Esophagus muscularis mucosa (tissue), 4 donors: ENCODE measurements around the gene CIT. TPM values are rescaled to one million over a fixed set of nuclear protein-coding genes. Genes with fewer than 3 reads are reported as not detected.

Experiments used
- DNase-seq: peaks from one replicate; pipeline ENCODE4 v3.0.0-alpha.2; 2017; ENCODE audit errors: extremely low spot score
- H3K27ac ChIP-seq, 4 donors: fragments of 200-600 bp; sonication (generic); replicated peaks in 1 of 4; 1 replicate in 3 of 4; 2 replicates in 1 of 4; pipeline ENCODE4 v1.5.1; 2016 to 2019; ENCODE audit warnings: mild to moderate bottlenecking in 1 of 4
- H3K27me3 ChIP-seq, 4 donors: fragments of 200-600 bp; sonication (generic); one replicate each; pipeline versions ENCODE4 v1.5.1 to v1.6.0; 2016 to 2019
- H3K36me3 ChIP-seq, 4 donors: fragments of 200-600 bp; sonication (generic); one replicate each; pipeline ENCODE4 v1.5.1; 2016 to 2019
- H3K4me1 ChIP-seq, 4 donors: fragments of 200-600 bp; sonication (generic); one replicate each; pipeline ENCODE4 v1.5.1; 2016 to 2019
- H3K4me3 ChIP-seq, 4 donors: fragments of 200-600 bp; sonication (generic); 1 replicate in 2 of 4; 2 replicates in 2 of 4; pipeline ENCODE4 v1.5.1; 2016 to 2019; ENCODE audit warnings: mild to moderate bottlenecking in 4 of 4, moderate library complexity in 1 of 4
- H3K9me3 ChIP-seq, 4 donors: fragments of 200-600 bp; sonication (generic); 1 replicate in 3 of 4; 2 replicates in 1 of 4; pipeline ENCODE4 v1.5.1; 2016 to 2019
- CTCF ChIP-seq, 3 experiments: fragments of 200-600 bp in 2 of 3; fragments of 450-650 bp in 1 of 3; sonication (generic) in 2 of 3; IDR thresholded peaks; one replicate each; pipeline ENCODE4 v1.5.1; 2017 to 2019; ENCODE audit warnings: antibody characterized with exemption in 3 of 3, mild to moderate bottlenecking in 2 of 3, moderate library complexity in 1 of 3
- EP300 ChIP-seq: sonication (generic); formaldehyde crosslinking; IDR thresholded peaks from one replicate; pipeline ENCODE4 v1.6.1; 2017; ENCODE audit warnings: antibody characterized with exemption
- POLR2A ChIP-seq: fragments of 450-650 bp; IDR thresholded peaks from one replicate; pipeline ENCODE4 v1.6.1; 2017; ENCODE audit warnings: antibody characterized with exemption, moderate library complexity, mild to moderate bottlenecking, low read depth
- POLR2AphosphoS5 ChIP-seq, 2 donors: sonication (generic); formaldehyde crosslinking; IDR thresholded peaks; one replicate each; pipeline ENCODE4 v1.6.1; 2017; ENCODE audit warnings: antibody characterized with exemption in 2 of 2
- WGBS: methylation state at CpG from one replicate; pipeline ENCODE4 v1.1.5; 2018; 5-methylcytosine and 5-hydroxymethylcytosine counted together
- intact Hi-C: fragments of 100-400 bp; cut with DNase I; formaldehyde crosslinking; loops from one replicate; pipeline ENCODE4 v1.15.1; 2023
- total RNA-seq, 4 donors: library from RNA; depleted of rRNA; stranded (reverse); fragments of >200 nt; gene quantifications; one replicate each; pipeline versions ENCODE4 v1.1.0 to v1.2.1, GENCODE V29; 2016

The CIT gene
- total RNA-seq, 4 donors from 2014 or later: 5.1 to 14.8 (median 5.8) TPM

GRCh38 chr12:119740830-119741229, 136.3 kb downstream of the CIT start:
- WGBS: 91% methylated on average over 4 of the region's 4 CpGs
- TF ChIP-seq POLR2A: no peak
- no peak for TF ChIP-seq POLR2AphosphoS5 (IDR thresholded peaks at IDR 0.05)
- TF ChIP-seq EP300: no peak
- no peak for TF ChIP-seq CTCF (IDR thresholded peaks at IDR 0.05)

GRCh38 chr12:119735079-119735478, 142.0 kb downstream of the CIT start:
- no peaks in the 10 kb centered on the region for H3K9me3 ChIP-seq
- DNase-seq: no peak
- WGBS: 98% methylated on average over 17 of the region's 17 CpGs
- intact Hi-C loops: no loop called here
- H3K4me1 ChIP-seq: no peaks in the 10 kb centered on the region
- H3K27ac ChIP-seq: no peak overlapping the region
- peaks cover 0 to 4% (median 0%) of the 10 kb centered on the region in 4 donors for H3K36me3 ChIP-seq
- no peaks in the 10 kb centered on the region for H3K27me3 ChIP-seq
- H3K4me3 ChIP-seq: no peak overlapping the region
- TF ChIP-seq POLR2A (no peak), POLR2AphosphoS5 (IDR thresholded peaks at IDR 0.05) (no peak), EP300 (no peak), CTCF (IDR thresholded peaks at IDR 0.05) (no peak)

More at GRCh38 chr12:119740830-119741229, 136.3 kb downstream of the CIT start:
- intact Hi-C loops: no loop called here
- DNase-seq: no peak
- Histone ChIP-seq H3K27me3 (no peaks in the 10 kb centered on the region), H3K4me3 (no peak overlapping the region), H3K27ac (no peak overlapping the region), H3K9me3 (peaks cover 0 to 13% (median 9%) of the 10 kb centered on the region in 4 donors), H3K36me3 (no peaks in the 10 kb centered on the region), H3K4me1 (no peaks in the 10 kb centered on the region)

- H3K27me3 ChIP-seq: no peaks in the 10 kb centered on the region
- 97% methylated on average over 13 of the region's 13 CpGs for WGBS
Measured at GRCh38 chr12:119730381-119730780, 146.7 kb downstream of the CIT start.

GRCh38 chr12:119729871-119730270, 147.2 kb downstream of the CIT start:
- intact Hi-C loops: no loop called here
- TF ChIP-seq POLR2A (no peak), CTCF (IDR thresholded peaks at IDR 0.05) (no peak), EP300 (no peak)
- 98% methylated on average over 8 of the region's 8 CpGs for WGBS

More at GRCh38 chr12:119730381-119730780, 146.7 kb downstream of the CIT start:
- Histone ChIP-seq H3K9me3 (no peaks in the 10 kb centered on the region), H3K4me3 (no peak overlapping the region), H3K27ac (no peak overlapping the region), H3K4me1 (peaks cover 0 to 23% (median 18%) of the 10 kb centered on the region in 4 donors), H3K36me3 (peaks cover 0 to 4% (median 0%) of the 10 kb centered on the region in 4 donors)
- TF ChIP-seq POLR2A (no peak), EP300 (no peak), CTCF (IDR thresholded peaks at IDR 0.05) (no peak), POLR2AphosphoS5 (IDR thresholded peaks at IDR 0.05) (no peak)
- intact Hi-C loops: no loop called here
- DNase-seq: no peak

GRCh38 chr12:119728444-119728745, 148.7 kb downstream of the CIT start:
- H3K27ac ChIP-seq: peak overlapping the region; percentile 32 to 66 (median 48)
- H3K4me1 ChIP-seq: peaks cover 0 to 23% (median 18%) of the 10 kb centered on the region in 4 donors
- intact Hi-C loops: no loop called here
- no peak for DNase-seq
- WGBS: 59% methylated on average over 6 of the region's 6 CpGs
- no peaks in the 10 kb centered on the region for H3K9me3 ChIP-seq
- H3K4me3 ChIP-seq: no peak overlapping the region
- H3K36me3 ChIP-seq: peaks cover 0 to under 1% (median 0%) of the 10 kb centered on the region in 4 donors
- no peaks in the 10 kb centered on the region for H3K27me3 ChIP-seq
- TF ChIP-seq POLR2A (no peak), EP300 (no peak), POLR2AphosphoS5 (IDR thresholded peaks at IDR 0.05) (peak; percentile 17 to 44), CTCF (IDR thresholded peaks at IDR 0.05) (no peak)

More at GRCh38 chr12:119729871-119730270, 147.2 kb downstream of the CIT start:
- H3K27ac ChIP-seq: no peak overlapping the region
- H3K4me3 ChIP-seq: no peak overlapping the region
- no peak for DNase-seq
- no peaks in the 10 kb centered on the region for H3K9me3 ChIP-seq
- H3K27me3 ChIP-seq: no peaks in the 10 kb centered on the region
- peaks cover 0 to 4% (median 0%) of the 10 kb centered on the region in 4 donors for H3K36me3 ChIP-seq
- H3K4me1 ChIP-seq: peaks cover 0 to 23% (median 18%) of the 10 kb centered on the region in 4 donors
